NCI-H1048 (cell line): Measurements from ENCODE around the gene SORBS2.
A peak's percentile ranks its signal among the peaks of the same experiment; 100 is the strongest.

ENCODE experiments used
- DNase-seq: peaks from one replicate; lab custom pipeline; 2025; lab: John Stamatoyannopoulos, UW

Gene SORBS2

DNA sequence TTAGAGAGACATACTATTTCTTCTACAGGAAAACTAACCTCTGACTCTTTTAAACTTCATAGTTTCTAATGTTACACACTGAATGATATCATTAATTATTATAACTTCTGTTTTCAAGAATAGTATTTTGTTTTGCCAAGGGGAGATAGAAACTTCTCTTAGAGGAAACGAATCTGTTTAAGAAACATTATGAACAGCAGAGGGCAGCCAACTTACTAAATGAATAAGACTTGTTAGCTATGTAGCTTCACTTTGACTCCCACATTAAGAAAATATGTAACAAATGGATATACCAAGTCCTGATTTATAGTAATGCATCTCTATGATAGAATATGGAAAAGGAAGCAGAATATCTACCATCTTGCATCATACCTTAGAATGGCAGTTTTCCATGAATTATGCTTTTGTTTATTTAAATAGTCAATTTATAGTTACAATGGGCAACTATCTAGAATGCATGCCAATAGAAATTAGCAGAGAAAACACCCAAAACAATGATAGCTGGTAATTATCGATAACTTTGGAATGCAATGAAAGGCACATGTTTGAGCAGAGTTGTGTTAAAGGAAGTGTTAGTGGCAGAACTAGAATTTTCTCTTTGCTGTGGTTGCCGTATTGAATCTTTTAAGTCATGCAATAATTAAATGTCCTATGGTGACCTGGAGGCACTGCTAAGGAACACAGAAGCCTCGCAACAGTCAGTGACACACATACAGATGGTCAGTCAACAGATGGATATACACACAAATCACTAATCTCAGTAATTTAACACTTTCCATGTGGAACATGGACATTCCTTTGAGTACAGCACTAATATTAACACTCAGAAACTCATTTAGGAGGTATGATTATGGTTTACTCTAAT is 171.0 kb downstream of the SORBS2 start:
- DNase-seq, result peak; percentile 0

DNA sequence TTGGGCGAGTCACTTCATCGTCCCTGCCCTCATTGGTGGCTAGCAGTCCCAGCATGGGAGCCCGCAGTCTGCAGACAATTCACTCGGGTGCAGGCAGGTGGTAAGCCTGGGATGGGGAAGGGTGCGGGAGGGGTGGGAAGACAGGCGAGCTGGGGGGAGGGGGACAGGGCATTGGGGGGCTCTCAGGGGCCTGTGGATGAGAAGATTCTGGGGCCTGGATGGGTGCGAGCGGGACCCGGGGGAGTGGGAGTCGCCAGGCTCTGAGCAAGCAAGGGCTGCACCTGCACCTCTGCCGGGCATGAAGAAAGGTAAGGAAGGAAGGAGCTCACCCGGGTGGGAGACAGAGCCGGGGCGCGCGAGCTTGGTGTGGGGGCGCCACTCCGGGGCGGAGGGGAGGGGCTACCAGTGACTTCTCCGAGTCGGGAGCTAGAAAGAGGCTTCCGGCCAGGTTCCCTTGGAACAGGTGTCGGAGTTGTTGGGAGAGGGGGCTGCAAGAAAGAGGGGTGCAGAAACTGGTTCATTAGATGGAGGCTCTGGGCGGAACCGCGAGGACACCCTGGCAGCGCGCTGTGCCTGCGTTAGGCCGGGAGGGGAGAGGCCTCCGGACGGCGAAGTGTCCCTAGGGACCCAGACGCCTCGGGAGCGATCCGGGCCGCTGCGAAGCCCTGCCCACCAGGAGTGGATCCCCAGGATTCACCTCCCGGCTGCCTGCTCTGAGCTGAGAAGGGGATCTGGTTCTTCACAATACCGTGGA is 173.3 kb downstream of the SORBS2 start:
- no peak for DNase-seq

- DNase-seq, result no peak
These were observed 173.9 kb downstream of the SORBS2 start for GRCh38 chr4:185638093-185638492.

- no peak for DNase-seq
These were observed 174.7 kb downstream of the SORBS2 start for GRCh38 chr4:185637163-185637875.

GRCh38 chr4:185634066-185634652 is 177.8 kb downstream of the SORBS2 start:
- no peak for DNase-seq

- no peak for DNase-seq
These were observed 185.2 kb downstream of the SORBS2 start for GRCh38 chr4:185626798-185627197.

GRCh38 chr4:185625503-185625902 is 186.5 kb downstream of the SORBS2 start:
- DNase-seq, result no peak

- no peak for DNase-seq
These were observed 187.8 kb downstream of the SORBS2 start for GRCh38 chr4:185624259-185624589.

- DNase-seq, result no peak
These were observed 188.3 kb downstream of the SORBS2 start for GRCh38 chr4:185623444-185624258.

DNA sequence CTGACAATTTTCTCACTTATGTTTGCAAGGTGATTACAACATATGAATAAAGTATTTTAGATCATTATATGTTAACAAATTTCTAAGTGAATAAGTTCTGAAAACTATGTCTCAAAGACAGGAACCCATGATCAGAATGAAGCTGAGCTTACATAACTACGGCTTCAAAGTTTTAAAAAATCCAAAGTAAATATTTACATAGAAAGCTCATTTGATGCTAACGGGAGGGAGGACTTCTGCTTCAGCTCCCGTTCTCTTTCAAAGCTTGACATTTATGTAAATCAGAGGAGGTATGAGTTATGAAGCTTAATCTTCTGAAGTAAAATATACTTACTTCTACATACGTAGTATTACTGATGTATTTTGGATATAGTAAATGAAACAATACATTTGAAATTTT is 203.8 kb downstream of the SORBS2 start:
- DNase-seq, result no peak

DNA sequence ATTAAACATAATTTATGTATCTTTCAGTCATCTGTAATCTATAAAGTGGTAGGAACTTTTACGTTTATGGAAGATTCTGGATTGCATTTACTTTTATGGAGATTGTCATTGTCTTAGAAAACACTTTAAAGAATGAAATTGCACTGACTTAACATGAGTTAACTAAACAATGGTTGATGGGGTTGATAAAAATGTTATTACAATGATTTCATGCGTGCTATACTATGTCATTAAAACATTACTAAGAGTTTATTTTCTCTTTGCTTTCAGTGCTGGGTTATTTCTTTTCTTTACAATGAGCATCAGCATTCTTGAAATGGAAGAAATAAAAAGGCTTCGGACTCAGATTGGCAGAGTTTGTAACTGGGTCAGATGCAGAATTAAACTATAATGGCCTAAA is 209.6 kb downstream of the SORBS2 start:
- no peak for DNase-seq

- no peak for DNase-seq
These were observed 211.1 kb downstream of the SORBS2 start for GRCh38 chr4:185600801-185601434.

GRCh38 chr4:185599553-185600243 is 212.3 kb downstream of the SORBS2 start:
- no peak for DNase-seq

- DNase-seq, result no peak
These were observed 213.0 kb downstream of the SORBS2 start for GRCh38 chr4:185598846-185599552.

- DNase-seq, result peak; percentile 3
These were observed 214.3 kb downstream of the SORBS2 start for GRCh38 chr4:185597532-185598188.

- DNase-seq, result no peak
These were observed 219.0 kb downstream of the SORBS2 start for GRCh38 chr4:185592845-185593488.

DNA sequence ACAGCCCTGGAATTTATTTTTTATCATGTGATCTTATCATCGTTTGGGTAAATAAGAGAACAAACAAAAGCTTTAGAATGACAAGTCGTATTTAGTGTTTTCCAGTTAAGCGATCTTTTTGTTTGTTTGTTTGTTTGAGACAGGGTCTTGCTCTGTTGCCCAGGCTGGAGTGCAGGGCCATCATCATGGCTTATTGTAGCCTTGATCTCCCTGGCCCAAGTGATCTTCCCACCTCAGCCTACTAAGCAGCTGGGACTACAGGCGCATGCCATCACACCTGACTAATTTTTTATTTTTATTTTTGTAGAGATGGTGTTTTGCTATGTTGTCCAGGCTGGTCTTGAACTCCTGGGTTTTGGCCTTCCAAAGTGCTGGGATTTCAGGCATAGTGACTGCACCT is 219.6 kb downstream of the SORBS2 start:
- no peak for DNase-seq

GRCh38 chr4:185591679-185592141 is 220.3 kb downstream of the SORBS2 start:
- no peak for DNase-seq

GRCh38 chr4:185590982-185591381 is 221.0 kb downstream of the SORBS2 start:
- DNase-seq, result no peak
